GM23338 (cell line): Measurements from ENCODE around the gene LIX1.

Source experiments
- EZH2 ChIP-seq: fragments of 200-600 bp; sonication (generic); IDR thresholded peaks from one replicate; pipeline ENCODE4 v1.8.0; 2017; ENCODE audit warnings: antibody characterized with exemption, mild to moderate bottlenecking, low read depth; ENCODE audit not compliant: unreplicated experiment
- TF ChIP-seq, protein P1 (sequence below), 2 experiments: fragments of 200-600 bp in 1 of 2; sonication (generic) in 1 of 2; conservative IDR thresholded peaks; 2 replicates each; pipeline versions ENCODE4 v1.5.1 to v1.6.1; 2016 to 2017; ENCODE audit warnings: antibody characterized with exemption in 2 of 2, low read depth in 2 of 2, mild to moderate bottlenecking in 2 of 2, moderate library complexity in 1 of 2

DNA sequence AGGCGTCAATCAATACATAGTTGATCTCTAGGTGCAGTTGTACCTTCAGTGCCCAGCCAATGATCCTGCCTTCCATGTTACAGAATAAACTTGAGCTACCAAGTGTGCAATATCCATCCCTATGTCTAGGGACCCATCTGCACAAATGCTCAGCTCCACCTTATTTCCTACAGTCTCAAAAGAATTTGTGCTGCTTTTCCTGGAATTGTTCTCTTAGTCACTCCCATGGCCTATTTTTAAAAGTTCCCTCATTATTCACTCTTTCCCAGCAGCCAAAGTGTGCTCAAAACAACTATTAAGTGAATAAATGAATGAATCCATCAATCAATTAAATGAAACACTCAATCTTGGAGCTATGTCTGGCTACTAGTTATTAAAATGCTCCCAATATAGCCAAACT, 14.7 kb downstream of the LIX1 start:
- TF ChIP-seq EZH2 = no peak
- TF ChIP-seq, protein P1, sequence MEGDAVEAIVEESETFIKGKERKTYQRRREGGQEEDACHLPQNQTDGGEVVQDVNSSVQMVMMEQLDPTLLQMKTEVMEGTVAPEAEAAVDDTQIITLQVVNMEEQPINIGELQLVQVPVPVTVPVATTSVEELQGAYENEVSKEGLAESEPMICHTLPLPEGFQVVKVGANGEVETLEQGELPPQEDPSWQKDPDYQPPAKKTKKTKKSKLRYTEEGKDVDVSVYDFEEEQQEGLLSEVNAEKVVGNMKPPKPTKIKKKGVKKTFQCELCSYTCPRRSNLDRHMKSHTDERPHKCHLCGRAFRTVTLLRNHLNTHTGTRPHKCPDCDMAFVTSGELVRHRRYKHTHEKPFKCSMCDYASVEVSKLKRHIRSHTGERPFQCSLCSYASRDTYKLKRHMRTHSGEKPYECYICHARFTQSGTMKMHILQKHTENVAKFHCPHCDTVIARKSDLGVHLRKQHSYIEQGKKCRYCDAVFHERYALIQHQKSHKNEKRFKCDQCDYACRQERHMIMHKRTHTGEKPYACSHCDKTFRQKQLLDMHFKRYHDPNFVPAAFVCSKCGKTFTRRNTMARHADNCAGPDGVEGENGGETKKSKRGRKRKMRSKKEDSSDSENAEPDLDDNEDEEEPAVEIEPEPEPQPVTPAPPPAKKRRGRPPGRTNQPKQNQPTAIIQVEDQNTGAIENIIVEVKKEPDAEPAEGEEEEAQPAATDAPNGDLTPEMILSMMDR (conservative IDR thresholded peaks at IDR 0.05; ENCODE audit: low read depth in 2 of 2) = no peak
